Measurements from ENCODE around the gene UQCR11. TPM values are rescaled to one million over a fixed set of nuclear protein-coding genes. Genes with fewer than 3 reads are reported as not detected.

The UQCR11 gene
- total RNA-seq, 1 donor from 2014 or later = 149 TPM

DNA sequence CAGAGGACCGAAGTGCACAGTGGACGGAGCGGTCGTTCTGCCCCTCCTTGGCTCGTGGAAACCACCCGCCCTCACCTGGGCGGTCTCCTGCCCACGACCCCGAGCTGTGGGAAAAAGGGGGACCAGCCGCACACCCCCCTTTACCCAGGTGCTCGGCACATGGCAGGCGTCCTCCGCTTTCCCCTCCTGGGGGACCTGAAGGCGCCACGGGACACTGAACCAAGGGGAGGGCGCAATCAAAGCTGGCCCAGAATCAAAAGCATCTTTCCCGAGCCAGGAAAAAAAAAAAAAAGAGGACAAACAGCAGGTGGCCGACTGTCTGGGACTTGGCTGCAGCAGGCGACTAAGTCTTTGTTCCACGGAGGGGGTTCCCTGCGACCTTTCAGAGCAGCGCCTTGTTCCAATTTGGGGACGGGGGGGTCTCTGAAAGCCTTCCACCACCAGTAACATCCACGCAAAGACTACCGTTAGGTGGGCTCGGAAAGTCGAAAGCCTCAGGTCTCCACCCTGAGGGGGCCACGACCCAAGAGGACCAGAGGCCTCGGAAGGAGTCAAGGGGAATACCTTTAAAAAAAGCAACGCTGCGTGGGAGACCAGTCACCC is 13.7 kb downstream of the UQCR11 start:
- TF ChIP-seq, protein P1, sequence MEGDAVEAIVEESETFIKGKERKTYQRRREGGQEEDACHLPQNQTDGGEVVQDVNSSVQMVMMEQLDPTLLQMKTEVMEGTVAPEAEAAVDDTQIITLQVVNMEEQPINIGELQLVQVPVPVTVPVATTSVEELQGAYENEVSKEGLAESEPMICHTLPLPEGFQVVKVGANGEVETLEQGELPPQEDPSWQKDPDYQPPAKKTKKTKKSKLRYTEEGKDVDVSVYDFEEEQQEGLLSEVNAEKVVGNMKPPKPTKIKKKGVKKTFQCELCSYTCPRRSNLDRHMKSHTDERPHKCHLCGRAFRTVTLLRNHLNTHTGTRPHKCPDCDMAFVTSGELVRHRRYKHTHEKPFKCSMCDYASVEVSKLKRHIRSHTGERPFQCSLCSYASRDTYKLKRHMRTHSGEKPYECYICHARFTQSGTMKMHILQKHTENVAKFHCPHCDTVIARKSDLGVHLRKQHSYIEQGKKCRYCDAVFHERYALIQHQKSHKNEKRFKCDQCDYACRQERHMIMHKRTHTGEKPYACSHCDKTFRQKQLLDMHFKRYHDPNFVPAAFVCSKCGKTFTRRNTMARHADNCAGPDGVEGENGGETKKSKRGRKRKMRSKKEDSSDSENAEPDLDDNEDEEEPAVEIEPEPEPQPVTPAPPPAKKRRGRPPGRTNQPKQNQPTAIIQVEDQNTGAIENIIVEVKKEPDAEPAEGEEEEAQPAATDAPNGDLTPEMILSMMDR (conservative IDR thresholded peaks at IDR 0.05) = no peak
- no peak for DNase-seq (ENCODE audit: low read depth, low spot score)
- H3K4me3 Mint-ChIP-seq = peak overlapping the region; percentile 95
- no peaks in the 10 kb centered on the region for H3K9me3 Mint-ChIP-seq
- peak overlapping the region; percentile 99 for H3K27ac Mint-ChIP-seq (ENCODE audit: unreplicated experiment)
- peaks cover 6% of the 10 kb centered on the region for H3K36me3 Mint-ChIP-seq (ENCODE audit: low read depth)
- peaks cover 27% of the 10 kb centered on the region for H3K4me1 Mint-ChIP-seq
- H3K27me3 Mint-ChIP-seq (ENCODE audit: low read depth) = peaks cover 8% of the 10 kb centered on the region

DNA sequence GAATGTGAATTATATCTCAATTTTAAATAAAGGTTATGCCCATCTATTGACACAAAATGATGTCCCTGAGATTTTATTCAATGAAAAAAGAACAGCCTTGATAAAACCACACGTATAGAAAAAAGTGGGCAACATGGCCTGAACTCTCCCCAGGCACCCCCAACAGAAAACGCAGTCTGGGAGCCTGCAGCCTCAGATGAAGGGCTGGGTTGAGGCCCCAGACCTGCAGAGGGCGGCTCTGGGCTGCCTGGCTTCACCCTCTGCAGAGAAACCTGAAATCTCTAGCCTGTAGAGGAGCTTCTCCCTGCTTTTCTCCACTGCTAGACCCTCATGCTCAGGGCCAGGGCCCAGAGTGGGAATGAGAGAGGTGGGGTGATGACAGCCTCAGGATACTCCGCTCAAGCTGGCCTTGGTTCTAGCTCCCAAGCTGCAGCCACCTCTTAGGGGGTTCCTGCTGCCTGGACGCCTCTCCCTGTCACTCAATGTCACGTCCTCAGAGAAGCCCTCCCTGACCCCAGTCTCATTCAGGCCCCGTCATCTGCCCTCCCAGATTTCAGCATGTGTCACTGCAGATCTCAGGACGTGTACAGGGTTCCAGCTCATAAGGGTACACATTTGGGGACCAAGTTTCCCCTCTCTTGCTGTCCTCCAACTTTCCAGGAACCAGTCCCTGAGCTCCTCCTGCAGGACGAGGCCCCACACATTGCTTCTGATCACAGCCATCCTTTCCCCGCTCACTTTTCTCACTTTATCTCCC is 14.4 kb downstream of the UQCR11 start:
- H3K4me3 Mint-ChIP-seq = peak overlapping the region; percentile 95
- H3K36me3 Mint-ChIP-seq (ENCODE audit: low read depth) = peaks cover 11% of the 10 kb centered on the region
- TF ChIP-seq, protein P1 (conservative IDR thresholded peaks at IDR 0.05) = peak; percentile 40
- H3K4me1 Mint-ChIP-seq = peaks cover 27% of the 10 kb centered on the region
- no peak for DNase-seq (ENCODE audit: low read depth, low spot score)
- no peaks in the 10 kb centered on the region for H3K9me3 Mint-ChIP-seq
- H3K27ac Mint-ChIP-seq (ENCODE audit: unreplicated experiment) = peak overlapping the region; percentile 99
- peaks cover 8% of the 10 kb centered on the region for H3K27me3 Mint-ChIP-seq (ENCODE audit: low read depth)

DNA sequence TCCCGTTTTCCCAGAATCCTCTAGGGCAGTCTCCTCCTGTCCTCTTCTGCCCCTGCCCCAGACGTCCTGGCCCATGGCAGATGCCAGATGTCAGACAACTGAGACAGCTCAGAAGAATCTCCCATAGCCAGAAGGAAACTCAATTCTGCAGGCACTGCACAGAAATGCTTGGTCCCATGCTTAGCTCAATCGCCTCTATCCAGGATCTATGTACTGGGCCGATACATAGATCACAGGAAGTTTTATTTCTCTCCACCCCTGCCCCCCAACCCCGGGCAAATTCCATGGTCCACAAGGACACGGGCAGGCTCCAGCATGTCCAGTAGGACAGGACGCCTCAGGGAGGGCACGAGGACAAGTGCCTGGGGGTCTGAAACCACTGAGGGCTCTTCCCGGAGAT is 17.4 kb downstream of the UQCR11 start:
- no peak for DNase-seq (ENCODE audit: low read depth, low spot score)
- Mint-ChIP-seq H3K4me1 (peaks cover 24% of the 10 kb centered on the region), H3K36me3 (ENCODE audit: low read depth) (peaks cover 16% of the 10 kb centered on the region), H3K27me3 (ENCODE audit: low read depth) (peaks cover 5% of the 10 kb centered on the region), H3K9me3 (no peaks in the 10 kb centered on the region), H3K27ac (ENCODE audit: unreplicated experiment) (no peak overlapping the region), H3K4me3 (peak overlapping the region; percentile 82)
- TF ChIP-seq, protein P1 (conservative IDR thresholded peaks at IDR 0.05) = no peak

DNA sequence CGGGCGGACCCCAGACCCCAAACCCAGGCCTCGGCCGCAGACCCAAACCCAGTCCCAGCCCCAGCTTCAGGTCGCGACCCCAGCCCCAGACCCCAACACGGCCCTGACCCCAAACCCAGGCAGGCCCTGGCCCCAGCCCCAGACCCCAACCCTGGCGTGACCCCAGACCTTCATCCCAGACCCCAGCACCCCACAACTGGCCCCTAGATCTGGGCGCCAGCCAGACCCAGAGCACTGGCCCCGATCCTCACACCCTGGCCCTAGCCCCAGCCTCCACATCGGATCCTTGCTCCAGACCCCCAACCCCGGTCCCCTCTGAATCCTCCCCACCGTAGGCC is 20.1 kb downstream of the UQCR11 start:
- Mint-ChIP-seq H3K27me3 (ENCODE audit: low read depth) (no peaks in the 10 kb centered on the region), H3K36me3 (ENCODE audit: low read depth) (peaks cover 18% of the 10 kb centered on the region), H3K27ac (ENCODE audit: unreplicated experiment) (no peak overlapping the region), H3K4me1 (peaks cover 12% of the 10 kb centered on the region), H3K4me3 (peak overlapping the region; percentile 49), H3K9me3 (no peaks in the 10 kb centered on the region)
- TF ChIP-seq, protein P1 (conservative IDR thresholded peaks at IDR 0.05) = no peak
- DNase-seq (ENCODE audit: low read depth, low spot score) = no peak

DNA sequence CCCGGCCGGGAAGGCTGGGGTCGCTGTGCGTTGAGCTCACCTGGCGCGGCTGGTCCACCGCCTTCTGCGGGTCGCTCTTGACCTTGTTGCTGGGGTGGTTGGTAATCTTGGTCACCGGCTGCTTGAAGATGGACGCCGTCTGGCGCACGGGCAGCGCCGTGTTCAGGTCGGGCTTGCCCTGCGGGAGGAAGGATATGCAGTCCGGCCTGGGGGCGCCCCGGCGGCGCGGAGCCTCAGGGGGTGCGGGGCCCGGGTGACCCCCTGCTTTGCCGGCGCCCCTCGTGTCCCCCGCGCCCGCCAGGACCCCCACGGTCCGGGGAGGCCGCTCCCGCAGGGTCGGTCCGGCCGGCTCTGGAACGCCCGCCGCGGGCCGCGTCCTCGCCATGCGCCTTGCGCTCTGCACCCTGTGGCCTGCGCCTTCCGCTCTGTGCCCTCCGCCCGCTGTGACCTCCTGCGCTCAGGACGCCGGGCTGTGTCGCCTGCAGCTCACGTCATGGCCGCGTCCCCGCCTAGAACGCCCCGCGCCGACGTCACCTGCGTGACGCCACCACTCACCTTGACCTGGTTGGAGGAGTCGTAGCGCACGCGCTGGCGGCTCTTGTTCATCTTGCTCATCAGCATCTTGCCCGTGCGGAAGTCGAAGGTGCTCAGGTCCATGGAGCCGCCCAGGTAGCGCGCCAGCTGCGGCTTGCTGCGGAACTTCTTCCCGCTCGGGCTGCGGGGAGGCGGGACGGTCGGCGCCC is 20.6 kb downstream of the UQCR11 start:
- Mint-ChIP-seq H3K36me3 (ENCODE audit: low read depth) (peaks cover 20% of the 10 kb centered on the region), H3K4me3 (no peak overlapping the region), H3K27me3 (ENCODE audit: low read depth) (no peaks in the 10 kb centered on the region), H3K9me3 (no peaks in the 10 kb centered on the region), H3K27ac (ENCODE audit: unreplicated experiment) (no peak overlapping the region), H3K4me1 (peaks cover 9% of the 10 kb centered on the region)
- TF ChIP-seq, protein P1 (conservative IDR thresholded peaks at IDR 0.05) = no peak
- DNase-seq (ENCODE audit: low read depth, low spot score) = no peak

All from neural crest cell (in vitro differentiated cells).